PC-3 (cell line): ENCODE data around the gene PTPRN2. TPM values are rescaled to one million over a fixed set of nuclear protein-coding genes. Genes with fewer than 3 reads are reported as not detected.

ENCODE experiments used
- ATAC-seq: fragments of 200-7000 bp; cut with Tn5 transposase; 2 replicates; pipeline ENCODE4 v1.9.1; 2020; ENCODE audit warnings: mild to moderate bottlenecking, moderate library complexity
- BruUV-seq: library from RNA; stranded (reverse); fragments of 400-500 nt; replicated peaks from 2 replicates; lab custom pipeline; 2021; lab: Mats Ljungman, UMichigan
- CTCF ChIA-PET: fragments of 300-600 bp; sonication (Branson Sonifier 250); formaldehyde crosslinking; loops from one replicate; lab custom pipeline; 2022; ENCODE audit warnings: antibody characterized with exemption; lab: Charles Lee
- POLR2A ChIA-PET: fragments of 300-600 bp; sonication (Branson Sonifier 250); formaldehyde crosslinking; loops from one replicate; lab custom pipeline; 2022; ENCODE audit warnings: antibody characterized with exemption; ENCODE audit not compliant: unreplicated experiment; lab: Charles Lee
- DNase-seq: peaks from one replicate; pipeline ENCODE4 v3.0.0-alpha.2; 2015
- H2AFZ ChIP-seq: fragments of 300-600 bp; sonication (generic); 2 replicates; pipeline ENCODE4 v1.6.0; 2016; ENCODE audit warnings: antibody characterized with exemption, low read length
- H3F3A ChIP-seq: fragments of 300-600 bp; sonication (generic); one replicate; pipeline ENCODE4 v1.6.0; 2017; ENCODE audit warnings: antibody characterized with exemption, low read length, control low read depth, mild to moderate bottlenecking; ENCODE audit not compliant: unreplicated experiment
- H3K27ac ChIP-seq: fragments of 300-600 bp; sonication (generic); 2 replicates; pipeline ENCODE4 v1.5.1; 2016; ENCODE audit warnings: mild to moderate bottlenecking, low read length
- H3K27me3 ChIP-seq: fragments of 300-600 bp; sonication (generic); 2 replicates; pipeline ENCODE4 v1.6.1; 2016; ENCODE audit warnings: low read length, mixed read lengths
- H3K36me3 ChIP-seq: fragments of 300-600 bp; sonication (generic); 2 replicates; pipeline ENCODE4 v1.6.1; 2016; ENCODE audit warnings: low read depth, mixed run types, low read length, mixed read lengths
- H3K4me1 ChIP-seq: fragments of 300-600 bp; sonication (generic); 2 replicates; pipeline ENCODE4 v1.5.1; 2016; ENCODE audit warnings: low read length; ENCODE audit not compliant: insufficient read depth
- H3K4me2 ChIP-seq: fragments of 300-600 bp; sonication (generic); 2 replicates; pipeline ENCODE4 v1.6.0; 2016; ENCODE audit warnings: low read length
- H3K4me3 ChIP-seq: fragments of 300-600 bp; sonication (generic); 2 replicates; pipeline ENCODE4 v1.5.1; 2016; ENCODE audit warnings: mild to moderate bottlenecking, low read length, mixed read lengths
- H3K79me2 ChIP-seq: fragments of 300-600 bp; sonication (generic); 2 replicates; pipeline ENCODE4 v1.6.1; 2017; ENCODE audit warnings: low read length, mixed read lengths
- H3K9ac ChIP-seq: fragments of 300-600 bp; sonication (generic); 2 replicates; pipeline ENCODE4 v1.6.0; 2016; ENCODE audit warnings: mild to moderate bottlenecking, low read length
- H3K9me2 ChIP-seq: fragments of 300-600 bp; sonication (generic); replicated peaks from 2 replicates; pipeline ENCODE4 v1.6.1; 2016; ENCODE audit warnings: mixed run types, low read length, mixed read lengths
- H3K9me3 ChIP-seq: fragments of 300-600 bp; sonication (generic); 2 replicates; pipeline ENCODE4 v1.6.1; 2016; ENCODE audit warnings: low read length, mixed read lengths
- H4K20me1 ChIP-seq: fragments of 300-600 bp; sonication (generic); 2 replicates; pipeline ENCODE4 v1.6.1; 2016; ENCODE audit warnings: low read length, mixed read lengths
- EZH2 ChIP-seq: fragments of 300-600 bp; sonication (generic); IDR thresholded peaks from one replicate; pipeline ENCODE4 v1.6.1; 2017; ENCODE audit warnings: antibody characterized with exemption, mild to moderate bottlenecking, low read length; ENCODE audit not compliant: unreplicated experiment
- EZH2phosphoT487 ChIP-seq: fragments of 300-600 bp; sonication (generic); IDR thresholded peaks from 2 replicates; pipeline ENCODE4 v1.6.1; 2018; ENCODE audit warnings: mild to moderate bottlenecking, antibody characterized with exemption, low read length, borderline replicate concordance
- intact Hi-C: fragments of 100-400 bp; cut with micrococcal nuclease; formaldehyde crosslinking; loops from 2 replicates; pipeline ENCODE4 v1.9.0; 2023
- total RNA-seq: library from RNA; depleted of rRNA; stranded (reverse); fragments of >200 nt; gene quantifications from 2 replicates; pipeline ENCODE4 v1.2.3, GENCODE V29; 2014
- TF ChIP-seq, protein P1 (sequence below): fragments of 300-600 bp; sonication (generic); conservative IDR thresholded peaks from 2 replicates; pipeline ENCODE4 v1.5.1; 2017; ENCODE audit warnings: antibody characterized with exemption, low read depth, mild to moderate bottlenecking, low read length

Gene PTPRN2
- total RNA-seq, 1 experiment from 2014 or later = 3.2 TPM

DNA sequence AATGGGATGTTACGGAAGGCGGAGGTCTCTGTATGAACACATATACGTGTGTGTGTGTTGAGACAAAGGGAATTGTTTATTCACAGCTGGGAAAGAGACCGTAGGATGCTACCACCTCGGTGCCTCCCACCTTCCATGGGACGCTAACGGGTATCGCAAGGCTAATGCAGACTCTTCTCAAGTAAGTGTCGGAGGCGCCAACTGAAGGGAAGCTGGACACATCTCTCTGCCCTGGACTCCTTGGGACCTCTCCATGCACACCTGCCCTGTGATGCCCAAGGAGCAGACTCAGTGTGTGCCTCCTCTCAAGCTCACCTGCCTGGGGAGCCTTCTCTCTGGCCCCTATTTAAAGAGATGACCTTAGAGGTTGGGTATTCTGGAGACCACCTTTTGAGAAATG, 1020.0 kb downstream of the PTPRN2 start:
- Histone ChIP-seq H3K4me3 (no peak overlapping the region), H3K36me3 (no peaks in the 10 kb centered on the region), H3K27ac (peak overlapping the region; percentile 99), H3F3A (peaks cover 6% of the 10 kb centered on the region), H3K9ac (peak overlapping the region; percentile 11; the same call in 1 of the 2 replicates), H3K4me2 (no peak overlapping the region), H3K79me2 (no peaks in the 10 kb centered on the region), H3K4me1 (peaks cover 48% of the 10 kb centered on the region), H3K9me3 (no peaks in the 10 kb centered on the region), H3K27me3 (no peaks in the 10 kb centered on the region), H3K9me2 (no peaks in the 10 kb centered on the region), H2AFZ (no peak overlapping the region), H4K20me1 (no peaks in the 10 kb centered on the region)
- intact Hi-C loops = no loop called here
- ChIA-PET POLR2A (no interaction called here), CTCF (no interaction called here)
- no peak for ATAC-seq
- TF ChIP-seq EZH2phosphoT487 = no peak
- no peak for TF ChIP-seq EZH2
- TF ChIP-seq, protein P1, sequence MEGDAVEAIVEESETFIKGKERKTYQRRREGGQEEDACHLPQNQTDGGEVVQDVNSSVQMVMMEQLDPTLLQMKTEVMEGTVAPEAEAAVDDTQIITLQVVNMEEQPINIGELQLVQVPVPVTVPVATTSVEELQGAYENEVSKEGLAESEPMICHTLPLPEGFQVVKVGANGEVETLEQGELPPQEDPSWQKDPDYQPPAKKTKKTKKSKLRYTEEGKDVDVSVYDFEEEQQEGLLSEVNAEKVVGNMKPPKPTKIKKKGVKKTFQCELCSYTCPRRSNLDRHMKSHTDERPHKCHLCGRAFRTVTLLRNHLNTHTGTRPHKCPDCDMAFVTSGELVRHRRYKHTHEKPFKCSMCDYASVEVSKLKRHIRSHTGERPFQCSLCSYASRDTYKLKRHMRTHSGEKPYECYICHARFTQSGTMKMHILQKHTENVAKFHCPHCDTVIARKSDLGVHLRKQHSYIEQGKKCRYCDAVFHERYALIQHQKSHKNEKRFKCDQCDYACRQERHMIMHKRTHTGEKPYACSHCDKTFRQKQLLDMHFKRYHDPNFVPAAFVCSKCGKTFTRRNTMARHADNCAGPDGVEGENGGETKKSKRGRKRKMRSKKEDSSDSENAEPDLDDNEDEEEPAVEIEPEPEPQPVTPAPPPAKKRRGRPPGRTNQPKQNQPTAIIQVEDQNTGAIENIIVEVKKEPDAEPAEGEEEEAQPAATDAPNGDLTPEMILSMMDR = no peak
- no peak for DNase-seq
- no TSS peak for BruUV-seq

- ChIA-PET POLR2A (interaction anchor here (0.7 kb wide), 1 partner anchor 124 kb away, joined by 5 read pairs; no protein-coding TSS in a partner anchor), CTCF (no interaction called here)
- TF ChIP-seq, protein P1 = no peak
- no peak for TF ChIP-seq EZH2phosphoT487
- no peaks in the 10 kb centered on the region for H3K79me2 ChIP-seq
- H3K27me3 ChIP-seq = no peaks in the 10 kb centered on the region
- no peak overlapping the region for H2AFZ ChIP-seq
- H3K9me2 ChIP-seq = no peaks in the 10 kb centered on the region
- H3K27ac ChIP-seq = peak overlapping the region; percentile 99
- DNase-seq = no peak
- BruUV-seq = no TSS peak
- no peaks in the 10 kb centered on the region for H3K9me3 ChIP-seq
- H3K36me3 ChIP-seq = no peaks in the 10 kb centered on the region
- peaks cover 48% of the 10 kb centered on the region for H3K4me1 ChIP-seq
- no peak overlapping the region for H3K4me2 ChIP-seq
- ATAC-seq = no peak
- intact Hi-C loops = no loop called here
- peaks cover 6% of the 10 kb centered on the region for H3F3A ChIP-seq
- H3K4me3 ChIP-seq = no peak overlapping the region
- peak overlapping the region; percentile 89 for H3K9ac ChIP-seq
- H4K20me1 ChIP-seq = no peaks in the 10 kb centered on the region
Observed at GRCh38 chr7:157566631-157567006, 1021.0 kb downstream of the PTPRN2 start.

DNA sequence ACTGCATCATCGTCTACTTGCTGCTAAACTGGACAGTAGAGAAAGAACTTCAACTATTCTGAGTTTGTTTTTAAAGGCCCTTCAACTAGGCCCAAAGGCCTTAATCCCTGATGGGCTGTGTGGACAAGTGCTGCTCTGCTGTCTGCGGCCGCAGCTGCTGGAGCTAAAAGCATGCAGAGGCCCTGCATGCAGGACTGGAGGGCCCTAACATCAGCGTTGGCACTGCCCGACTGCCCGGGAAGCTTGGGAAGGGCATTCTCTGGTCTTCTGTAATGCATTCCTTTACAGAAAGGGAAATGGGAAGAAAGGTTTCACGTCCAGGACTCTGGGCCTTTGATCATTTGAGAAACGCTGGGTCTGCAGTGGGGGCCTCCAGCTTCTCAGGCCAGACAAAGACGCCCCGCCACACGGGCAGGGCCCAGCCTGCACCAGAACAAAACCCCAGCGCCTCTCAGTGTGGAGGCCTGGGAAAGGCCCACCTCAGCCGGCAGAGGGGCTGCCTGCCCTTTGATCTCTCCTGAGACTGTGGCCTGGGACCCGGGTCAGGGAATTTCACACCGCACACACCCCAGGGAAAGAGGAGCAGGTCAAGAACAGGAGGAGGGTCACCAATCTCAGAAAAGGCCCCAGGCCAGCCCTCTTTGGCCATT, 1021.5 kb downstream of the PTPRN2 start:
- no peaks in the 10 kb centered on the region for H3K27me3 ChIP-seq
- TF ChIP-seq EZH2 (no peak), EZH2phosphoT487 (no peak)
- TF ChIP-seq, protein P1 = no peak
- intact Hi-C loops = loop anchor here (2.0 kb wide), 1 partner anchor 47 kb away; no protein-coding TSS in a partner anchor

More for the DNA sequence above, 1021.5 kb downstream of the PTPRN2 start:
- Histone ChIP-seq H3K9me3 (no peaks in the 10 kb centered on the region), H3K9me2 (no peaks in the 10 kb centered on the region), H2AFZ (no peak overlapping the region), H3K36me3 (no peaks in the 10 kb centered on the region), H3K4me3 (no peak overlapping the region), H3K9ac (peak overlapping the region; percentile 89), H4K20me1 (no peaks in the 10 kb centered on the region), H3K27ac (peak overlapping the region; percentile 99), H3K4me1 (peaks cover 48% of the 10 kb centered on the region), H3K4me2 (peak overlapping the region; percentile 77), H3K79me2 (no peaks in the 10 kb centered on the region), H3F3A (peaks cover 6% of the 10 kb centered on the region)
- DNase-seq (no peak), ATAC-seq (no peak)
- ChIA-PET CTCF (no interaction called here), POLR2A (no interaction called here)
- no TSS peak for BruUV-seq
